Activated CD8-positive, alpha-beta T cell treated with anti-CD3 and anti-CD28 coated beads for 36 hours (primary cell): ENCODE data around the gene NCAPG. TPM values are rescaled to one million over a fixed set of nuclear protein-coding genes. Genes with fewer than 3 reads are reported as not detected.

Experiments used
- ATAC-seq: fragments of 200-7000 bp; cut with Tn5 transposase; one replicate; pipeline ENCODE4 v1.10.0; 2021; ENCODE audit warnings: mild to moderate bottlenecking, moderate library complexity
- CTCF ChIA-PET: fragments of 350-600 bp; sonication (Branson Sonifier 250); formaldehyde crosslinking; loops from one replicate; lab custom pipeline; 2021; ENCODE audit warnings: antibody characterized with exemption; lab: Charles Lee
- POLR2A ChIA-PET: fragments of 350-600 bp; sonication (Branson Sonifier 250); formaldehyde crosslinking; loops from one replicate; lab custom pipeline; 2021; ENCODE audit warnings: antibody characterized with exemption; lab: Charles Lee
- DNase-seq: peaks from one replicate; pipeline ENCODE4 v3.0.0-alpha.2; 2020
- H3K27ac Mint-ChIP-seq: one replicate; pipeline ENCODE4 v1.8.0; 2021; ENCODE audit warnings: mild to moderate bottlenecking, mixed read lengths
- H3K27me3 Mint-ChIP-seq: one replicate; pipeline ENCODE4 v1.8.0; 2021; ENCODE audit warnings: mixed read lengths
- H3K36me3 Mint-ChIP-seq: one replicate; pipeline ENCODE4 v1.8.0; 2021; ENCODE audit warnings: low read depth, mixed read lengths
- H3K4me1 Mint-ChIP-seq: one replicate; pipeline ENCODE4 v1.8.0; 2021; ENCODE audit warnings: low read depth, mixed read lengths
- H3K4me3 Mint-ChIP-seq: one replicate; pipeline ENCODE4 v1.8.0; 2021; ENCODE audit warnings: mild to moderate bottlenecking, moderate library complexity, mixed read lengths
- H3K9me3 Mint-ChIP-seq: one replicate; pipeline ENCODE4 v1.8.0; 2021; ENCODE audit warnings: mixed read lengths
- intact Hi-C: fragments of 100-400 bp; cut with micrococcal nuclease; formaldehyde crosslinking; loops from one replicate; pipeline ENCODE4 v1.10.0; 2022
- total RNA-seq, 2 experiments: library from RNA; stranded (reverse); gene quantifications; one replicate each; pipeline ENCODE4 v1.2.3, GENCODE V29; 2021
- TF ChIP-seq, protein P1 (sequence below): fragments of 200-600 bp; IDR thresholded peaks from one replicate; pipeline ENCODE4 v1.8.0; 2022; ENCODE audit warnings: antibody characterized with exemption, mild to moderate bottlenecking

NCAPG gene
- total RNA-seq, 2 experiments from 2014 or later, result 63.3 to 65.9 TPM

DNA sequence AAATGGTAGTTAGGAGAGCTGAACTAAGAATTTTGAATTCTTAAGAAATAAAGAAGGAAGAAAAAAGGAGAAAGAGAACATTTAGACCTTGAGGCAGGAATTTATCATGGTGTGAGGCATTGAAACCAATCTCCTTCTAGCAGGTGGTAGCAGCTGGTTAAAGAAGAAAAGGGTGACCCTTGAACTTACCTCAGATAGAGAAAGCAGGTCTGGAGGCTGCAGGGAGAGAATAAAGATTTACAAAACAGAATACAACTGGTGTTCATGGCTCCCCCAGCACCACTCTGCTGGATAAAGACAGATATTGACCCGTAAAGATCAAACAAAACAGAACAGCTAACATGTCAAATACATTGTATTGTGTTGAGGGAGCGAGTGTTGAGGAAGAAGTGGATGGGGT, 56.0 kb downstream of the NCAPG start:
- Mint-ChIP-seq H3K4me3 (no peak overlapping the region), H3K36me3 (peaks cover 16% of the 10 kb centered on the region), H3K4me1 (no peaks in the 10 kb centered on the region), H3K27me3 (no peaks in the 10 kb centered on the region), H3K9me3 (peaks cover 14% of the 10 kb centered on the region), H3K27ac (no peak overlapping the region)
- DNase-seq, result no peak
- TF ChIP-seq, protein P1, sequence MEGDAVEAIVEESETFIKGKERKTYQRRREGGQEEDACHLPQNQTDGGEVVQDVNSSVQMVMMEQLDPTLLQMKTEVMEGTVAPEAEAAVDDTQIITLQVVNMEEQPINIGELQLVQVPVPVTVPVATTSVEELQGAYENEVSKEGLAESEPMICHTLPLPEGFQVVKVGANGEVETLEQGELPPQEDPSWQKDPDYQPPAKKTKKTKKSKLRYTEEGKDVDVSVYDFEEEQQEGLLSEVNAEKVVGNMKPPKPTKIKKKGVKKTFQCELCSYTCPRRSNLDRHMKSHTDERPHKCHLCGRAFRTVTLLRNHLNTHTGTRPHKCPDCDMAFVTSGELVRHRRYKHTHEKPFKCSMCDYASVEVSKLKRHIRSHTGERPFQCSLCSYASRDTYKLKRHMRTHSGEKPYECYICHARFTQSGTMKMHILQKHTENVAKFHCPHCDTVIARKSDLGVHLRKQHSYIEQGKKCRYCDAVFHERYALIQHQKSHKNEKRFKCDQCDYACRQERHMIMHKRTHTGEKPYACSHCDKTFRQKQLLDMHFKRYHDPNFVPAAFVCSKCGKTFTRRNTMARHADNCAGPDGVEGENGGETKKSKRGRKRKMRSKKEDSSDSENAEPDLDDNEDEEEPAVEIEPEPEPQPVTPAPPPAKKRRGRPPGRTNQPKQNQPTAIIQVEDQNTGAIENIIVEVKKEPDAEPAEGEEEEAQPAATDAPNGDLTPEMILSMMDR, result no peak
- ChIA-PET CTCF (interaction anchor here (1.0 kb wide), 1 partner anchor 22 kb away, joined by 4 read pairs; no protein-coding TSS in a partner anchor), POLR2A (interaction anchor here (1.3 kb wide), 1 partner anchor 10 kb away, joined by 3 read pairs; no protein-coding TSS in a partner anchor)
- intact Hi-C loops, result no loop called here
- ATAC-seq, result no peak

DNA sequence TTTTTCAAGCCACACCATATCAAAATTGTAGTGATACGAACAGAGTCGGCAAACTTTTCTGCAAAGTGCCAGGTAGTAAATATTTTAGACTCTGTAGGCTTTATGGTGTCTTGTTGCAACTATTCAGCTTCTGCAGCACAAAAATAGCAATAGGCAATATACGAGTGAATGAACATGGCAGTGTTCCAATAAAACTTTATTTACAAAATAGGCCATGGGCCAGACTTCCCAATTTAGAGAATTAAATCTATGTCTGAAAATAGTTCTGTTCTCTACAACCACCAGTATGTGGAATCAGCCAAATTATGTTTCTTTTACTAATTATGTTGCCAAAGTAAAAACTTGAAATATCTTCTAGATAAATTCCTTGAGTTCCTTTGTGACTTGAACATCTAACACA, 56.5 kb downstream of the NCAPG start:
- Mint-ChIP-seq H3K27me3 (no peaks in the 10 kb centered on the region), H3K9me3 (peaks cover 10% of the 10 kb centered on the region), H3K4me1 (no peaks in the 10 kb centered on the region), H3K27ac (no peak overlapping the region), H3K4me3 (no peak overlapping the region), H3K36me3 (peaks cover 12% of the 10 kb centered on the region)
- TF ChIP-seq, protein P1, result no peak
- ATAC-seq, result no peak
- no peak for DNase-seq
- POLR2A ChIA-PET, result interaction anchor here (1.3 kb wide), 1 partner anchor 11 kb away, joined by 3 read pairs; no protein-coding TSS in a partner anchor
- CTCF ChIA-PET, result no interaction called here
- intact Hi-C loops, result no loop called here

DNA sequence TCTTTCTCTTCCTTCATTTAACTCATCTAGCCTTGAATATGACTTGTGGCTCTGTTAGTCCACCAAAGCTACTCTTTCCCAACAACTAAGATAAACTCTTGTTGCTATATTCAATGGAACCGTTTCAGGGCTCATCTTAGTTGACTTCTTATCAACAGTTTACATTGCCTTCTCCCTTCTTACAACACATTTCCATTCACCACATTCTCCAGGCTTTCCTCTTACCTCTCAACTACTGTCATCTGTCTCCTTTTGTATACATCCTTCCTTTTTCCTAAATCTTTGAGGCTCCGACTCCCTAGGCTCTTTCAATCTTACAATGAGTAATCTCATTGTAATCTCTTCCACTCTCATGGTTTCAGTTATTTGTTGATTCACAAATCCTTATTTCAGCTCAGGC, 58.5 kb downstream of the NCAPG start:
- ChIA-PET POLR2A (no interaction called here), CTCF (interaction anchor here (1.7 kb wide), 1 partner anchor 206 kb away, joined by 4 read pairs; no protein-coding TSS in a partner anchor)
- TF ChIP-seq, protein P1, result no peak
- Mint-ChIP-seq H3K4me1 (no peaks in the 10 kb centered on the region), H3K9me3 (no peaks in the 10 kb centered on the region), H3K4me3 (no peak overlapping the region), H3K27me3 (no peaks in the 10 kb centered on the region), H3K36me3 (peaks cover under 1% of the 10 kb centered on the region), H3K27ac (no peak overlapping the region)
- intact Hi-C loops, result no loop called here
- ATAC-seq (no peak), DNase-seq (no peak)

DNA sequence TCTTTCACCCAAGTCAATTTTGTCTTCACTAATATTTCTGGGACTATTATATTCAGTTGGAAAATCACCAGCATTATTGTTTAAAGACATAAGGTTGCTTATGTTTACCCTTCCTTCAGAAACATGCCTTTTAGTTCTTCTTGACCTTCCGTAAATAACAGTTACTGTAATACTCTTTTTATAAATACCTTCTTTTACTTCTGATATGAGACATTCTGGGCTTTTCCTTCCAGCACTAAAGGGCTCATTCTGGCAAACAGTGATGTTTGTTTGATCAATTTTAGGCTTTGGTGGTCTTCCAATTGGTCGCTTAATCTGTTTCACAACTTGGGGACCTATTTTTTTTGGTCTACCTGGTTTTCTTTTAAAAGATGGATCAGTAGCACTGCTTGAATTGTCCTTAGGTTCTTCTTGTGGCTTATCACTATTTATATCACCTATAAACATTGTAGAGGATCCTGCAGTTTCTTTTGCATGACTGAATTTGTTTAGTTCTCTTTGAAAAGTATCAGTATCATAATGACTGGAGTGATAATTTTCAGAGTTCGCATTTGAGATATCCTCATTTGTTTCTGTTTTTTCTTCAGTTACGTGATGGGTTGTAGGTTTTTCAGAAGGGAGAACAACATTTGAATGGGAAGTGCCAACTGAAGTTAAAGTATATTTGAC, 64.8 kb downstream of the NCAPG start:
- intact Hi-C loops, result no loop called here

DNA sequence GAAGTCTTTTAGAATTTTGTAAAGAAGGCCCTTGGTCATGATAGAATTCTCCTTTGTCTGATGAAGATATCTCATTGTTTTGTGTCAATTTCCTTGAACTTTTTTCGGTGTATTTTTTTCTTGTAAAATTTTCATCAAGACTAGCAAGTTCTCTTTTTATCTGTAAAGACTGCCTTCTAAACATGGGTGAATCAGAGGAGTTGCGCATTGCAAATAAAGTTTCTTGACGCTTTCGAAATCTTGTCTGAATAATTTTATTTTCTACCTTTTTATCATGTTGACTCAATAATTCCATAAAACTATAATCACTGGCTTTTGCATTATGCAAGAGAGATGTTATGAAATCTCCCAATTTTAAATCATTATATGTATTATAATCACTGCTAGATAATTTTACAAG, 66.2 kb downstream of the NCAPG start:
- Mint-ChIP-seq H3K36me3 (peaks cover 8% of the 10 kb centered on the region), H3K9me3 (no peaks in the 10 kb centered on the region), H3K27ac (no peak overlapping the region), H3K27me3 (no peaks in the 10 kb centered on the region), H3K4me3 (no peak overlapping the region), H3K4me1 (peaks cover 4% of the 10 kb centered on the region)
- ChIA-PET POLR2A (no interaction called here), CTCF (no interaction called here)
- TF ChIP-seq, protein P1, result no peak
- intact Hi-C loops, result no loop called here
- ATAC-seq (no peak), DNase-seq (no peak)

More for the DNA sequence above, 64.8 kb downstream of the NCAPG start:
- ChIA-PET CTCF (no interaction called here), POLR2A (no interaction called here)
- Mint-ChIP-seq H3K27ac (no peak overlapping the region), H3K4me1 (peaks cover 4% of the 10 kb centered on the region), H3K9me3 (no peaks in the 10 kb centered on the region), H3K4me3 (no peak overlapping the region), H3K27me3 (no peaks in the 10 kb centered on the region), H3K36me3 (peaks cover 8% of the 10 kb centered on the region)
- no peak for DNase-seq
- ATAC-seq, result no peak
- TF ChIP-seq, protein P1, result no peak
